WTC11 (cell line): ENCODE data around the gene ARHGAP32. TPM values are rescaled to one million over a fixed set of nuclear protein-coding genes. Genes with fewer than 3 reads are reported as not detected.
A peak's percentile ranks its signal among the peaks of the same experiment; 100 is the strongest.
"Not testable (repeated sequence)": the region's sequence is repeated elsewhere in the genome, so short reads cannot be mapped to it uniquely, and the experiment has no call there.

Experiments
- ATAC-seq: fragments of 200-7000 bp; cut with Tn5 transposase; 2 replicates; pipeline ENCODE4 v1.10.0; 2021; ENCODE audit warnings: mild to moderate bottlenecking, moderate library complexity
- CTCF ChIA-PET: fragments of 300-600 bp; sonication (Branson Sonifier 250); formaldehyde crosslinking; loops from one replicate; lab custom pipeline; 2021; ENCODE audit warnings: antibody characterized with exemption; lab: Charles Lee
- POLR2A ChIA-PET: fragments of 350-600 bp; sonication (Branson Sonifier 250); formaldehyde crosslinking; loops from one replicate; lab custom pipeline; 2021; ENCODE audit warnings: antibody characterized with exemption; lab: Charles Lee
- DNase-seq: peaks from one replicate; pipeline ENCODE4 v3.0.0; 2021; ENCODE audit warnings: low spot score
- H3K27ac Mint-ChIP-seq: 2 replicates; pipeline ENCODE4 v1.8.0; 2021; ENCODE audit warnings: mixed read lengths
- H3K27me3 Mint-ChIP-seq: 2 replicates; pipeline ENCODE4 v1.8.0; 2021; ENCODE audit warnings: low read depth, mild to moderate bottlenecking, moderate library complexity, mixed read lengths
- H3K36me3 Mint-ChIP-seq: 2 replicates; pipeline ENCODE4 v1.8.0; 2021; ENCODE audit warnings: mixed read lengths
- H3K4me1 Mint-ChIP-seq: 2 replicates; pipeline ENCODE4 v1.8.0; 2022; ENCODE audit warnings: mixed read lengths
- H3K4me3 Mint-ChIP-seq: 2 replicates; pipeline ENCODE4 v1.8.0; 2021; ENCODE audit warnings: mild to moderate bottlenecking, moderate library complexity, mixed read lengths
- H3K9me3 Mint-ChIP-seq: 2 replicates; pipeline ENCODE4 v1.8.0; 2021; ENCODE audit warnings: mixed read lengths
- ATF6 ChIP-seq: sonication (generic); formaldehyde crosslinking; IDR thresholded peaks from 2 replicates; pipeline ENCODE4 v1.8.1; 2023; ENCODE audit warnings: mild to moderate bottlenecking, missing genetic modification reagents
- CBFB ChIP-seq: sonication (generic); formaldehyde crosslinking; IDR thresholded peaks from 2 replicates; pipeline ENCODE4 v1.8.1; 2022; ENCODE audit warnings: mild to moderate bottlenecking, low read depth, missing genetic modification reagents
- ERG ChIP-seq: fragments of 250-450 bp; sonication (Bioruptor Pico); IDR thresholded peaks from 2 replicates; pipeline ENCODE4 v1.8.0; 2021; ENCODE audit warnings: mild to moderate bottlenecking
- ESRRA ChIP-seq: sonication (generic); formaldehyde crosslinking; IDR thresholded peaks from 2 replicates; pipeline ENCODE4 v1.8.1; 2022; ENCODE audit warnings: mild to moderate bottlenecking, missing genetic modification reagents, borderline replicate concordance
- FOXK1 ChIP-seq: sonication (generic); formaldehyde crosslinking; IDR thresholded peaks from 2 replicates; pipeline ENCODE4 v1.8.0; 2022; ENCODE audit warnings: mild to moderate bottlenecking, moderate library complexity, missing genetic modification reagents
- FOXP4 ChIP-seq: sonication (generic); formaldehyde crosslinking; IDR thresholded peaks from 2 replicates; pipeline ENCODE4 v1.8.0; 2022; ENCODE audit warnings: mild to moderate bottlenecking, missing genetic modification reagents
- GTF2I ChIP-seq: fragments of 250-450 bp; sonication (Bioruptor Pico); conservative IDR thresholded peaks from 2 replicates; pipeline ENCODE4 v1.4.0; 2021; ENCODE audit warnings: mild to moderate bottlenecking
- KAT7 ChIP-seq: sonication (generic); formaldehyde crosslinking; IDR thresholded peaks from 2 replicates; pipeline ENCODE4 v1.8.1; 2023; ENCODE audit warnings: missing genetic modification reagents, mild to moderate bottlenecking, borderline replicate concordance
- NFATC4 ChIP-seq: fragments of 250-450 bp; sonication (Bioruptor Pico); IDR thresholded peaks from 2 replicates; pipeline ENCODE4 v1.9.0; 2021; ENCODE audit warnings: mild to moderate bottlenecking
- RORB ChIP-seq: fragments of 250-450 bp; sonication (Bioruptor Pico); IDR thresholded peaks from 2 replicates; pipeline ENCODE4 v1.9.0; 2021; ENCODE audit warnings: mild to moderate bottlenecking
- SOX15 ChIP-seq: fragments of 250-450 bp; sonication (Bioruptor Pico); IDR thresholded peaks from 2 replicates; pipeline ENCODE4 v1.9.0; 2021; ENCODE audit warnings: mild to moderate bottlenecking
- TEAD1 ChIP-seq: sonication (generic); formaldehyde crosslinking; IDR thresholded peaks from 2 replicates; pipeline ENCODE4 v1.8.0; 2022; ENCODE audit warnings: mild to moderate bottlenecking, missing genetic modification reagents
- TP53 ChIP-seq: sonication (generic); formaldehyde crosslinking; IDR thresholded peaks from 2 replicates; pipeline ENCODE4 v1.8.1; 2023; ENCODE audit warnings: mild to moderate bottlenecking, missing genetic modification reagents
- USF1 ChIP-seq: sonication (generic); formaldehyde crosslinking; IDR thresholded peaks from 2 replicates; pipeline ENCODE4 v1.8.0; 2022; ENCODE audit warnings: mild to moderate bottlenecking, missing genetic modification reagents
- ZNF121 ChIP-seq: sonication (generic); formaldehyde crosslinking; IDR thresholded peaks from 2 replicates; pipeline ENCODE4 v1.8.0; 2023; ENCODE audit warnings: missing genetic modification reagents
- ZNF138 ChIP-seq: sonication (generic); formaldehyde crosslinking; conservative IDR thresholded peaks from 2 replicates; pipeline ENCODE4 v1.8.1; 2022; ENCODE audit warnings: mild to moderate bottlenecking, moderate library complexity, missing genetic modification reagents
- ZNF219 ChIP-seq: sonication (generic); formaldehyde crosslinking; IDR thresholded peaks from 2 replicates; pipeline ENCODE4 v1.8.0; 2023; ENCODE audit warnings: missing genetic modification reagents, mild to moderate bottlenecking, borderline replicate concordance
- ZNF232 ChIP-seq: sonication (generic); formaldehyde crosslinking; IDR thresholded peaks from 2 replicates; pipeline ENCODE4 v1.8.0; 2022; ENCODE audit warnings: mild to moderate bottlenecking, missing genetic modification reagents
- ZNF423 ChIP-seq: fragments of 250-450 bp; sonication (Bioruptor Pico); IDR thresholded peaks from 2 replicates; pipeline ENCODE4 v2.1.2; 2022; ENCODE audit warnings: mild to moderate bottlenecking, moderate library complexity
- ZNF512 ChIP-seq: sonication (generic); formaldehyde crosslinking; IDR thresholded peaks from 2 replicates; pipeline ENCODE4 v1.8.1; 2022; ENCODE audit warnings: missing genetic modification reagents, borderline replicate concordance
- total RNA-seq: library from RNA; stranded (reverse); gene quantifications from 3 replicates; pipeline ENCODE4 v1.2.3, GENCODE V29; 2021

The ARHGAP32 gene
- total RNA-seq, 1 experiment from 2014 or later: 25.6 TPM

GRCh38 chr11:129189646-129190045 is 2.5 kb downstream of the ARHGAP32 start:
- Mint-ChIP-seq H3K4me3 (no peak overlapping the region), H3K27me3 (no peaks in the 10 kb centered on the region), H3K27ac (no peak overlapping the region), H3K36me3 (peaks cover 12% of the 10 kb centered on the region), H3K9me3 (peaks cover 22% of the 10 kb centered on the region), H3K4me1 (peaks cover 6% of the 10 kb centered on the region)
- TF ChIP-seq ZNF232 (CRISPR knock-in tag): no peak
- no peak for TF ChIP-seq ZNF121
- TF ChIP-seq KAT7 (CRISPR knock-in tag): no peak
- no peak for TF ChIP-seq ZNF423 (CRISPR knock-in tag)
- no peak for TF ChIP-seq SOX15
- no peak for TF ChIP-seq USF1 (CRISPR knock-in tag)
- TF ChIP-seq FOXP4 (CRISPR knock-in tag): no peak
- TF ChIP-seq ERG (CRISPR knock-in tag): no peak
- TF ChIP-seq ATF6 (CRISPR knock-in tag): no peak
- no peak for TF ChIP-seq CBFB (CRISPR knock-in tag)
- TF ChIP-seq NFATC4 (CRISPR knock-in tag): no peak
- no peak for TF ChIP-seq RORB
- TF ChIP-seq TEAD1 (CRISPR knock-in tag): no peak
- TF ChIP-seq TP53 (CRISPR knock-in tag): no peak
- no peak for TF ChIP-seq ESRRA (CRISPR knock-in tag)
- TF ChIP-seq ZNF219 (CRISPR knock-in tag): no peak
- TF ChIP-seq FOXK1 (CRISPR knock-in tag): no peak
- TF ChIP-seq ZNF512 (CRISPR knock-in tag): no peak
- no peak for TF ChIP-seq ZNF138
- ChIA-PET POLR2A (no interaction called here), CTCF (no interaction called here)
- ATAC-seq (no peak), DNase-seq (no peak)

- H3K27me3 Mint-ChIP-seq, POLR2A ChIA-PET, CTCF ChIA-PET, H3K4me3 Mint-ChIP-seq: not testable (repeated sequence)
- H3K9me3 Mint-ChIP-seq: peaks cover 29% of the 10 kb centered on the region
- 0 out of 2 replicates have a peak, but pooled peaks have one; percentile 6 for TF ChIP-seq GTF2I (CRISPR knock-in tag)
- TF ChIP-seq, all 79 proteins: peak for 1; not testable (repeated sequence) for 78
- H3K36me3 Mint-ChIP-seq: peaks cover 18% of the 10 kb centered on the region
- DNase-seq, H3K27ac Mint-ChIP-seq, ATAC-seq: not testable (repeated sequence)
- peaks cover 24% of the 10 kb centered on the region for H3K4me1 Mint-ChIP-seq
Observed at GRCh38 chr11:129185082-129185481, 7.0 kb downstream of the ARHGAP32 start.
